GM15510 (cell line): ENCODE results near the gene INMT.

Source experiments
- POLR2A ChIP-seq: IDR thresholded peaks from 3 replicates; pipeline ENCODE4 v1.6.1; 2011; ENCODE audit warnings: borderline replicate concordance; ENCODE audit not compliant: insufficient read length; ENCODE audit errors: extremely low read depth

INMT gene

DNA sequence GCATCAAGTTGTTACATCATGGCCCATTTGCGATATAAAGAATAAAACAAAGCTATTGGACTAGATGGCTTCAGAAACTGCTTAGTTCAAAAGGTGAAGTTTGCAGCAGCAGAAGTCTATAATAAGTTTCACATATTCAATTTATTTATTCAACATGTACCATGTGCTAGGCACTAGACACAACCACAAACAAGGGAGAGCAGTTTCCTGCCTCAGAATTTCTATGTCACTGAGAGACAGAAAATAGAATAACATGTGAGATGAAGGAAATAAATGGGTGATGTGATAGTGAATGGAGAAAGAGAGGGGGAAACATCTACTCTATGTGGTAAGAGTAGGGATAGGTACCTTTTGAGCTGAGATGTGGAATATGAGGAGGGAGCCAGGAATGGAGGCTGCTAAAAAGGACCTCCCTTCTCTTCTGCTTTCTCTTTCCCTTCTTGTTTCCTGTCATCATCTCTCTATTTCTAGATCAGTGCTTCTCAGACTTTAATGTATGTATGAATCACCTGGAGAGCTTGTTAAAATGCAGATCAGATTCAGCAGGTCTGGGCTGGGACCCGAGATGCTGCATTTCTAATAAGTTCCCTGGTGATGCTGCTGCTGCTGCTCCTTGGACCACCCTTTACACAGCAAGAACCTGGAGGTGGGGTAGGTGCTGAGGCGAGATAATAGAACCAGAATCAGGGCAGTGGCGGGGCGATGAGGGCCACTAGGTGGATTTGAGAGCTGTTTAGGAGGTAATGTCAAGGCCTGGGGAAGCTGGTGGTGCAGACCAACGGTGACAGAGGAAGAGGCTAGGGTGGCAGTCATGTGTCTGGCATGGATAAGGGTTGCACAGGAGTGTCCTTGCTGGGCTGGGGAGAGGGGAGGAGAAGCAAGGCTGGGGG lies 13.7 kb upstream of the INMT start:
- no peak for TF ChIP-seq POLR2A

- no peak for TF ChIP-seq POLR2A
These were observed 12.2 kb upstream of the INMT start for GRCh38 chr7:30739691-30740090.

GRCh38 chr7:30740417-30741181 lies 11.3 kb upstream of the INMT start:
- no peak for TF ChIP-seq POLR2A

- TF ChIP-seq POLR2A, result no peak
These were observed 10.6 kb upstream of the INMT start for GRCh38 chr7:30741289-30741688.

GRCh38 chr7:30743371-30744074 lies 8.4 kb upstream of the INMT start:
- no peak for TF ChIP-seq POLR2A

DNA sequence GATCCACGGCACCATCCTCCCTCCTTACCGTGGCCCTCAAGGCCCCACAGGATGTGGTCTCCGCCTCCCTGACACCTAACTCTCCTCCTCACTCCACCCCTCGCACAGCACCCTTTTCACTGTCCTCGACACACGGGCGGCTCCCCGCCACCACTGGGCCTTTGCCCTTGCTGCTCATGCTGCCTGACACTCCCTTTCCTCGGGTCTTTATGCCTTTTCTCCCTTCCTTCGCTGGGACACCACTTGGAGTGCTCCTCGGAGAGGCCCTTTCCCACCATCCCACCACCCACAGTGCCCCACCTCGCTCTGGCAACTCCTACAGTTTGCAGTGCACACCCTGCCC lies 7.9 kb upstream of the INMT start:
- no peak for TF ChIP-seq POLR2A

DNA sequence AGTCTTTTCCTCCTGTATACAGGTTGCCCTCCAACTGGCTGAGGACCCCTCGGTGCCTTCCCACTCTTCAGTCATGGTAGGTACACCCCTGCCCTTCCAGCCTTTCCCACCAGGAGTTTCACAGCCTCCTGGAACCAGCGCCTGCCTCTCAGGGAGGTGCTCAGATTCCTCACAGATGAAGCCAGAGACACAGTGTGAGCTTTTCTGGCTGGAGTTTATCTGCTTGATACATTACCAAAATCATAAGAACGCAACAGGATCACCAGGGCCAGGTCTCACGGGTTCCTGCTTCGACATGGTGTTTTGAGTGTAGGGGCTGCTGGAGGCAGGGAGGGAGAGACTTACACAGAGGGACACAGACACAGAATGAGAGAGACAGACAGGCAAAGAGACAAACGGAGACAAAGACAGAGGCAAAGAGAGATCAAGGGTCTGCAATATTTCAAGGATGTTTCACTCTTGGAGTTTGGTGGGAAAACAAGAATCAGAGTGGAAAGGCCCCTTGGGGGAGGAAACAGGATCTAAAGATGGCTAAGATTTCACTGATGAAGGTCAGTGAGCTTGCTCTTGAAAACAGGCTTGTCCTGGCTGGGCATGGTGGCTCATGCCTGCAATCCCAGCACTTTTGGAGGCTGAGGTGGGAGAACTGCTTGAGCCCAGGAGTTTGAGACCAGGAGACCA lies 6.5 kb upstream of the INMT start:
- TF ChIP-seq POLR2A, result no peak

DNA sequence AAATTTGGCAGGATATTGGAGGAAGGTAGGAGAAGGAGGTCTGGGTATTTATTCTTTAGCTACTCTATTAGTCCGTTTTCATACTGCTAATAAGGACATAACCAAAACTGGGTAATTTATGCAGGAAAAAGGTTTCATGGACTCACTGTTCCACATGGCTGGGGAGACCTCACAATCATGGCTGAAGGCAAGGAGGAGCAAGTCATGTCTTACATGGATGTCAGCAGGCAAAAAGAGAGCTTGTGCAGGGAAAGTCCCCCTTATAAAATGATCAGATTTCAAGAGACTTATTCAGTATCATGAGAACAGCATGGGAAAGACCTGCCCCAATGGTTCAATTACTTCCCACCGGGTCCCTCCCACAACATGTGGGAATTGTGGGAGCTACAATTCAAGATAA lies 1.9 kb upstream of the INMT start:
- no peak for TF ChIP-seq POLR2A

- TF ChIP-seq POLR2A, result no peak
These were observed 968 bp upstream of the INMT start for GRCh38 chr7:30750683-30751650.

DNA sequence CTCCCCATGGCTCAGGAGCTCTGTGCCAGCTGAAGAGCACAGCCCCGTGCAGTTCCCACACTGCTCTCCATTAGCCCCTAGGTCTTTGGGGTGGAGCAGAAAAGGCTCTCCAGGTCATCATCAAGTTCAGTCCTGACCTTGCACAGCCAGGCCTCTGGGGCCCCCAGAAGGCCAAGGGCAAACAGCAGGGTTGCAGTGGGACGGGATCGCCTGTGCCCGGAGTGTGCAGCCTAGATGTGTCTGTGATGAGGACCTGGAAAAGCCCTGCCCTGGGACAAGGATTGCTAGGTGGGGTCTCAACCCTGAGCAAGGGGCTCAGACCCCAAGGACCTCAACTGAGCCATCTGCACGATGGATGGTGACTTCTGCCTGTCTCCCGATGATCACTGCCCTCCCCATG lies 549 bp downstream of the INMT start:
- no peak for TF ChIP-seq POLR2A

DNA sequence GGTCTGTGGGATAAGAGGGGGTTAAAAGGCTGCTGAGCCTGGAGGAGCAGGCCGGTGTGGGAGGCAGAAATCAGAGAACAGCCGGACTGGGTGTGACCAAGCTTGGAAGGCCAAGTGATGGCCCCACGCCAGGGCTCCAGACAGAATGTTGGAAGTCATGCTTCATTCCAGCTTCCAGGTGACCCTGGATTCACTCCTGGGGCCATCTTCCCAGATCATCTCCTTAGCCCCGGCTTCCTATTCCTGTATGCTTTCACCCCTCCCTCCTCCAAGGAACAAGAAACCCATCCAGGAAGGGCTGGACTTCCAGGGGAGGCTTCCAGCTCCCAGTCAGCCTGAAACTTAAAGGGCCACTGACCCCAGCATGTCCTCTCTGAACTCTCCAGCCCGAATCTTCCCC lies 1.0 kb downstream of the INMT start:
- no peak for TF ChIP-seq POLR2A

DNA sequence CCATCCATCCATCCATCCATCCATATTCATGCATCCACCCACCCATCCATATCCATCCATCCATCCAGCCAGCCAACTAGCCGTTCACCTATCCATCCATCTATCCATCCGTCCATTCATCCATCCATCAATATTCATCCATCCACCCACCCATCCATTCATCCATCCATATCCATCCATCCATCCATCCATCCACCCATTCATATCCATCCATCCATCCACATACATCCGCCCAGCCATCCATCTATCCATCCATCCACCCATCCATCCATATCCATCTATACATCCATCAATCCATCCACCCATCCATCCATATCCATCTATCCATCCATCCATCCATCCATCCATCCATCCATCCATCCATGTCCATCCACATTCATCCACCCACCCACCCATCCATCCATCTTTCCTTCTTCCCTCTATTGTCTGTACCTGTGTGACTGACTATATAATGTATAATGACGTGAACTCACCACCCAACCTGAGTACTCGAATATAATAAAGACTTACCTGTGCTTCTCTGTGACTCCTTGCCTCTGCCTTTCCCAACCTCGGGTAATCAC lies 2.5 kb downstream of the INMT start:
- no peak for TF ChIP-seq POLR2A

DNA sequence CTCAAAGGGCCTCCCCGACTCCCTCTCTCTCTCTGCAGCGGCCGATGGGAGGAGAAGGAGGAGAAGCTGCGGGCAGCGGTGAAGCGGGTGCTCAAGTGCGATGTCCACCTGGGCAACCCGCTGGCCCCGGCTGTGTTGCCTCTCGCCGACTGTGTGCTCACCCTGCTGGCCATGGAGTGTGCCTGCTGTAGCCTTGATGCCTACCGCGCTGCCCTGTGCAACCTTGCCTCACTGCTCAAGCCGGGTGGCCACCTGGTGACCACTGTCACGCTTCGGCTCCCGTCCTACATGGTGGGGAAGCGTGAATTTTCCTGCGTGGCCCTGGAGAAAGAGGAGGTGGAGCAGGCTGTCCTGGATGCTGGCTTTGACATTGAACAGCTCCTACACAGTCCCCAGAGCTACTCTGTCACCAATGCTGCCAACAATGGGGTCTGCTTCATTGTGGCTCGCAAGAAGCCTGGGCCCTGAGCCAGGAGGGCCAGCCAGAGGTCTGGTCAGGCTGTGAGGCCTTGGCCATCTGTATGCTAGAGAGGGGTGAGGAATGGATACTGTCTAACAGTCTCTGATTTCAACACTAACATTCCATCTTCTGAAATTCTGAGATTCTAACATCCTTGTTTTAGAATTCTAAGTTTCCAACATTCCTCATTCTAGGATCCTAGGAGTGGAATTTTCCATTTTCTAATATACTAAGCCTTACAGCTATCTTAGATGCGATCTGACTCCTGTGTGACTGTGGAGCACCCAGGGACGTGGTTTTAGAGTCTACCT lies 3.6 kb downstream of the INMT start:
- no peak for TF ChIP-seq POLR2A
